Neutrophil (primary cell): ENCODE data around the gene AQP12B.

Source experiments
- H3K27ac ChIP-seq: fragments of 200-600 bp; sonication (generic); 2 replicates; pipeline ENCODE4 v1.5.1; 2016; ENCODE audit warnings: mild to moderate bottlenecking, moderate library complexity
- H3K27me3 ChIP-seq: fragments of 200-600 bp; sonication (generic); 2 replicates; pipeline ENCODE4 v1.6.0; 2016; ENCODE audit warnings: mild to moderate bottlenecking
- H3K36me3 ChIP-seq: fragments of 200-600 bp; sonication (generic); 2 replicates; pipeline ENCODE4 v1.5.1; 2017
- H3K4me1 ChIP-seq, 2 experiments: fragments of 200-600 bp in 1 of 2; sonication (generic) in 1 of 2; 1 replicate in 1 of 2; 2 replicates in 1 of 2; pipeline versions ENCODE4 v1.5.1 to v1.6.1; 2013 to 2016; ENCODE audit warnings: low read depth in 1 of 2, low read length in 1 of 2, mild to moderate bottlenecking in 1 of 2, moderate library complexity in 1 of 2; ENCODE audit not compliant: control insufficient read depth in 1 of 2, insufficient read depth in 1 of 2
- H3K4me3 ChIP-seq, 2 experiments: fragments of 200-600 bp in 1 of 2; sonication (generic) in 1 of 2; 1 replicate in 1 of 2; 2 replicates in 1 of 2; pipeline ENCODE4 v1.5.1; 2013 to 2016; ENCODE audit warnings: low read depth in 1 of 2, low read length in 1 of 2, mild to moderate bottlenecking in 1 of 2, moderate library complexity in 1 of 2
- H3K9me3 ChIP-seq: fragments of 200-600 bp; sonication (generic); 2 replicates; pipeline ENCODE4 v1.5.1; 2016
- TF ChIP-seq, protein P1 (sequence below): fragments of 200-600 bp; sonication (generic); IDR thresholded peaks from 2 replicates; pipeline ENCODE4 v1.5.1; 2016; ENCODE audit warnings: antibody characterized with exemption

The AQP12B gene

DNA sequence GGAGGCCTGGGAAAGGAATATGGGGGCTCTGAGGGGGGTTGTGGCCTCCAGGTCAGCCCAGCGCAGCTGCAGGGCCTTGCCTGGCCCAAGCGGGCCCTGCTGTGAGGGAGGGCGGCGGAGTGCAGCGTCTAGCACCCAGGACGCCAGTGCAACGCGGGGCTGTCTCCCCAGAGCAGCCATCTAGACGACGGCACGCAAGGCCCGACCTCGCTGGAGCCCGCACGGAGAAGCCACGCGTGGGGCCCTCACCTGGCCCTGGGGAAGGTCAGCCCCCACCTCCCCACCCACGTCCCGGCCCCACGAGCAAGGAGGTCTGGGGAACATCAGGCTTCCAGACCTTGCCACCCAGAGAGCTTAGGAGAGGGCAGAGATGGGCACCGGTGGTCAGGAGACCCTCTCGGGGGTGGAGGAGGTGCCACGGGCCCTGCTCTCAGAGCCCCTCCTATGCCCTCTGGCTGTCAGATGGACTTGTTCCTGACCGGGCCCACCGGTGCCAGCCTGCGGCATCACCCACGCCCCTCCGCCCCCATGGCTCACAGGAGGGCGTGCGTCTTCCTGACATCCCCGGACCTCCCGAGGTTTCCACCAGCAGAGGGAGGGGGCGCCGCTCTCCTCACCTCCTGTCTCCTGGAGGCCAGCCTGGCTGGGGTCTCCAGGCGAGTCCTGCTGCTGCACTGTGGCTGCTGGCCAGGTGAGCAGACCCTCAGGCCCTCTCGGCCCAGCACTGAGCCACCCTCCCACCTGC is 40.5 kb downstream of the AQP12B start:
- no peaks in the 10 kb centered on the region for H3K36me3 ChIP-seq
- no peak overlapping the region for H3K4me3 ChIP-seq
- no peak overlapping the region for H3K27ac ChIP-seq
- no peaks in the 10 kb centered on the region for H3K9me3 ChIP-seq
- H3K4me1 ChIP-seq = peaks cover 0 to 4% of the 10 kb centered on the region in 2 experiments
- H3K27me3 ChIP-seq = peaks cover 7% of the 10 kb centered on the region
- TF ChIP-seq, protein P1, sequence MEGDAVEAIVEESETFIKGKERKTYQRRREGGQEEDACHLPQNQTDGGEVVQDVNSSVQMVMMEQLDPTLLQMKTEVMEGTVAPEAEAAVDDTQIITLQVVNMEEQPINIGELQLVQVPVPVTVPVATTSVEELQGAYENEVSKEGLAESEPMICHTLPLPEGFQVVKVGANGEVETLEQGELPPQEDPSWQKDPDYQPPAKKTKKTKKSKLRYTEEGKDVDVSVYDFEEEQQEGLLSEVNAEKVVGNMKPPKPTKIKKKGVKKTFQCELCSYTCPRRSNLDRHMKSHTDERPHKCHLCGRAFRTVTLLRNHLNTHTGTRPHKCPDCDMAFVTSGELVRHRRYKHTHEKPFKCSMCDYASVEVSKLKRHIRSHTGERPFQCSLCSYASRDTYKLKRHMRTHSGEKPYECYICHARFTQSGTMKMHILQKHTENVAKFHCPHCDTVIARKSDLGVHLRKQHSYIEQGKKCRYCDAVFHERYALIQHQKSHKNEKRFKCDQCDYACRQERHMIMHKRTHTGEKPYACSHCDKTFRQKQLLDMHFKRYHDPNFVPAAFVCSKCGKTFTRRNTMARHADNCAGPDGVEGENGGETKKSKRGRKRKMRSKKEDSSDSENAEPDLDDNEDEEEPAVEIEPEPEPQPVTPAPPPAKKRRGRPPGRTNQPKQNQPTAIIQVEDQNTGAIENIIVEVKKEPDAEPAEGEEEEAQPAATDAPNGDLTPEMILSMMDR = no peak

DNA sequence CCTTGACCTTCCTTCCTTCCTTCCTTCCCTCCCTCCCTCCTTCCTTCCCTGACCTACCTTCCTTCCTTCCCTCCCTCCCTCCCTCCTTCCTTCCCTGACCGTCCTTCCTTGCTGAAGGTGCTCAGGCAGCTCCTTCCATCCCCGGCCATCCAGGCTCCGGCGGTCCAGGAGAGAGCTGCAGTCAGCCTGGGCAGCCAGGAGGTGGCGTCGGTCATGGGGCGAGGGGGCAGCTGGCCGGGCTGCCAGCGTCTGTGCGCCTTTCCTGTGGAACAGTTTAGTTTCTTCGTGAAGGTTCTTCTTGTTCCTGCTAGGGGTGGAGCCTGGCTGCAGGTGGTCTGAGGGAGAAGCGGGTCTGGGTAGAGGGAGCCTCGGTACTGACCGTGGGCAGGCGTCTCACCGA is 41.7 kb downstream of the AQP12B start:
- H3K9me3 ChIP-seq = no peaks in the 10 kb centered on the region
- no peaks in the 10 kb centered on the region for H3K4me1 ChIP-seq
- H3K27me3 ChIP-seq = no peaks in the 10 kb centered on the region
- no peaks in the 10 kb centered on the region for H3K36me3 ChIP-seq
- TF ChIP-seq, protein P1 = no peak
- no peak overlapping the region for H3K27ac ChIP-seq
- no peak overlapping the region for H3K4me3 ChIP-seq

DNA sequence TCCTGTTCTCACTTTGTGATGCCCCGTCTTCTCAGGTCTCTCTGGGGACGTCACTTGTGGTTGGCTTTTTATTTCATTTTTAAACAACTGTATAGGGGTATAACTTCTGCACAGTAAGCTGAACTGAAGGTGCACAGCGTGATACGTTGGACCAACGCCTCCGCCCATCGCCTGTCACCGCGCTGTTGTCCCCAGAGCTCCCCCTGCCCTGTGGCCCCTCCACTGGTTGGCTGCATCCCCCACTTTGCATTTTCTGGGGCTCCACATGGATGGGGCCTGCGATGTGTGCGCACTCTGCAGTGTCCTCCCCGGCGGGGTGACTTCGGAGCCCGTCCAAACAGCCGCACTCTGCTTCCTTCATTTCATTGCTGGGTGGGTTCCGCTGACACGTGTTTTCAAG is 43.1 kb downstream of the AQP12B start:
- Histone ChIP-seq H3K4me3 (no peak overlapping the region), H3K27ac (no peak overlapping the region), H3K36me3 (no peaks in the 10 kb centered on the region), H3K27me3 (no peaks in the 10 kb centered on the region), H3K9me3 (no peaks in the 10 kb centered on the region), H3K4me1 (no peaks in the 10 kb centered on the region)
- TF ChIP-seq, protein P1 = no peak

DNA sequence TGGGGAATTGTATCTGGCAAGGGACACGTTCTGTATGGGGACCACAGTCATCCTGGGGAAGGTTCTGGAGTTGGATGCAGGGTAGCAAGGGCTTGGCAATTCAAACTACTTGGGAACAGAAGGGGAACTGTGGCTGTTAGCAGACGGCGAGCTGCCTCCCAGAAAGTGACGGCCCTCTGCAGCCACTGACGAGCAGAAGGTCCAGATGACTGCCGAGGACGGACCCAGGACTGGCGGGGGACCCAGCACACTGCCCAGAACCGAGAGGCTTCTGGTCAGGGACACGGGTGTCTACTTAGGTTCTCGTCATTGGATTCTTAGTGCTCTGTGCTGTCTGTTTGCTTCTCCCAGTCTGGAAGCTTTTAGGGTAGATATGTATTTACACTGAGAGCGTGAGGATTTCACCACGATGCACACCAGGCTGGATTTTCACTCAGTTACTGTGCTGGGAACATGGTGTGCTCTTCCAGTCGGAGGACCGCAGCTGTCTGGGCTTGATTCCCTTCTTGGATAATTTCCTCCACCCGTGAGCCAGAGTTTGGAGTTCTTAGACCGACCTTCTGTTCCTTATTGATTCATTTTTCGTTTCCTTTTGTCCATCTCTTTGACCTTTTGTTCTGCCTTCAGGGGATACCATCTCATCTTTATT is 44.0 kb downstream of the AQP12B start:
- no peak overlapping the region for H3K4me3 ChIP-seq
- no peaks in the 10 kb centered on the region for H3K36me3 ChIP-seq
- no peaks in the 10 kb centered on the region for H3K27me3 ChIP-seq
- no peak overlapping the region for H3K27ac ChIP-seq
- no peaks in the 10 kb centered on the region for H3K4me1 ChIP-seq
- H3K9me3 ChIP-seq = no peaks in the 10 kb centered on the region
- TF ChIP-seq, protein P1 = no peak

DNA sequence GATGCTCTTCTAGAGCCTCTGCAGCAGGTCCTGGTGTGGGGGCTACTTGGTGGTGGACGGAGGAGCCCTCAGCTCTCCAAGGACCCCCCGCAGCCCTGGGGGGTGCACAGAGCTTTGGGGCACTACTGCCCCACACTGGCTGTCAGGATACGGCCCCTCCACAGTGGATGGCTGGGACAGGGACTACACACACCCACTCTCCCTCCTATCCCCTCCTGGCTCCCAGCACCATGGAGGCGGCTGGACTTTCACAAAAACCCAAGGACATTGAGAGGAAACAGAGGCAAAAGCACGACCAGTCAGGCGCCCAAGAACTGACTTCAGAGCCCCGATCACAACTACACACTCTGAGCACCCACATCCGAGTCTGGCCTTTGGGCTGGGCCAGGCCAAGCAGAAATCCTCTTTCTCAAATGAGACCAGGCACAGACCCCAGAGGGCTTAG is 44.8 kb downstream of the AQP12B start:
- Histone ChIP-seq H3K27ac (no peak overlapping the region), H3K9me3 (no peaks in the 10 kb centered on the region), H3K36me3 (no peaks in the 10 kb centered on the region), H3K4me3 (no peak overlapping the region), H3K4me1 (no peaks in the 10 kb centered on the region), H3K27me3 (no peaks in the 10 kb centered on the region)
- TF ChIP-seq, protein P1 = no peak
